A673 (cell line): ENCODE results near the gene PARD3.

Source experiments
- EZH2 ChIP-seq: fragments of 200-600 bp; sonication (generic); IDR thresholded peaks from 2 replicates; pipeline ENCODE4 v1.6.1; 2017; ENCODE audit warnings: borderline replicate concordance, low read depth, mild to moderate bottlenecking, mixed read lengths, antibody characterized with exemption, low read length; ENCODE audit not compliant: poor library complexity, severe bottlenecking
- TF ChIP-seq, protein P1 (sequence below): fragments of 300-800, 200-600 bp; sonication (generic); conservative IDR thresholded peaks from 2 replicates; pipeline ENCODE4 v1.5.1; 2017; ENCODE audit warnings: low read depth, mild to moderate bottlenecking, antibody characterized with exemption, low read length, moderate library complexity, mixed read lengths

DNA sequence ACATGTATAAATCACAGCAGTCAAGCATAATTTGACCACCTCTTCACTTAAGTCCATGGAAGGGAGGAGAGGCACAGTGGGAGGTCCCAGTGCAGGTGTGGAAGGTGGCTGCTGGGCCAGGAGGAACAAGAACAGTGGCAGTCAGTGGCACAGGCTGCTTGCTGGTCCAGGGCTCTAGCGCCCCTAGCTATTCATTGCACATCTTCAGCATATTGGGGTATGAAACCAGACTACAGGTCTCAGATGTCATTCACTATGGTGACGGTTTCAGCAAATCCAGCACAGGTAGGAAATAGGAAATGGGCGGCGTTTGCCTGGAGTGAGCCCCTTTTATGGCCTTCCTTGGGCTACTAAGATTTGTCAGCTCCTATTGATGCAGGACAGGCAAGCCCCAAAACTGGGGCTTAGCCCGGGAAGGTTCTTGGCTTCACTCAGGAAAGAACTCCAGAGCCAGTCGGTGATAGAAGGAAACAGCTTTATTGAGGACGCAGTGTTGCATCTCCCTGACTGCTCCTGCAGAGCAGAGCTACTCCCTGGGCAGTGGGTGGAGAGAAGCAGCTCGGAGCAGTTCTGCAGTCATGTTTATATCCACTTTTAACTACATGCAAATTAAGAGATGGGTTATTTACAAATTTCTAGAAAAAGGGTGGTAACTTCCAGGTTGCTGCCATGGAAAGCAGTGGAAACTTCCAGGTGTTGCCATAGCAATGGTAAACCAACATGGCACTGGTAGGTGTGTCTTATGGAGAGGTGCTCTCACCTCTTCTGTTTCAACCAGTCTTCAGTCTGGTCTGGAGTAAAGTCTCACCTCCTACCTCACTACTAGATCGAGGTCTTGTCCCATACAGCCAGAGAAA, 608.8 kb downstream of the PARD3 start:
- no peak for TF ChIP-seq EZH2
- TF ChIP-seq, protein P1, sequence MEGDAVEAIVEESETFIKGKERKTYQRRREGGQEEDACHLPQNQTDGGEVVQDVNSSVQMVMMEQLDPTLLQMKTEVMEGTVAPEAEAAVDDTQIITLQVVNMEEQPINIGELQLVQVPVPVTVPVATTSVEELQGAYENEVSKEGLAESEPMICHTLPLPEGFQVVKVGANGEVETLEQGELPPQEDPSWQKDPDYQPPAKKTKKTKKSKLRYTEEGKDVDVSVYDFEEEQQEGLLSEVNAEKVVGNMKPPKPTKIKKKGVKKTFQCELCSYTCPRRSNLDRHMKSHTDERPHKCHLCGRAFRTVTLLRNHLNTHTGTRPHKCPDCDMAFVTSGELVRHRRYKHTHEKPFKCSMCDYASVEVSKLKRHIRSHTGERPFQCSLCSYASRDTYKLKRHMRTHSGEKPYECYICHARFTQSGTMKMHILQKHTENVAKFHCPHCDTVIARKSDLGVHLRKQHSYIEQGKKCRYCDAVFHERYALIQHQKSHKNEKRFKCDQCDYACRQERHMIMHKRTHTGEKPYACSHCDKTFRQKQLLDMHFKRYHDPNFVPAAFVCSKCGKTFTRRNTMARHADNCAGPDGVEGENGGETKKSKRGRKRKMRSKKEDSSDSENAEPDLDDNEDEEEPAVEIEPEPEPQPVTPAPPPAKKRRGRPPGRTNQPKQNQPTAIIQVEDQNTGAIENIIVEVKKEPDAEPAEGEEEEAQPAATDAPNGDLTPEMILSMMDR = 0 out of 2 replicates have a peak, but pooled peaks have one; percentile 31
